ENCODE results near the gene UIMC1. TPM values are rescaled to one million over a fixed set of nuclear protein-coding genes. Genes with fewer than 3 reads are reported as not detected.
"Not testable (repeated sequence)": the region's sequence is repeated elsewhere in the genome, so short reads cannot be mapped to it uniquely, and the experiment has no call there.

UIMC1 gene
- total RNA-seq, 1 experiment from 2014 or later, result 53.0 TPM

- no peak for DNase-seq
- Histone ChIP-seq H3K79me2 (ENCODE audit: insufficient read depth, low read length) (peaks cover 27% of the 10 kb centered on the region; the same call in 1 of the 2 replicates), H4K91ac (ENCODE audit: insufficient read length, low read depth, low read length) (no peak overlapping the region), H2BK120ac (ENCODE audit: low read depth, low read length, poor library complexity, severe bottlenecking) (no peak overlapping the region), H4K5ac (ENCODE audit: insufficient read length, low read depth, low read length) (no peak overlapping the region), H3K4me1 (ENCODE audit: insufficient read depth, low read length) (no peaks in the 10 kb centered on the region), H3K14ac (ENCODE audit: insufficient read depth, low read length) (no peak overlapping the region), H3K56ac (ENCODE audit: insufficient read length, low read depth, low read length) (no peak overlapping the region), H2BK20ac (ENCODE audit: low read depth, low read length, poor library complexity, severe bottlenecking) (no peak overlapping the region), H3K4ac (ENCODE audit: low read depth, low read length) (no peak overlapping the region), H3K23me2 (ENCODE audit: insufficient read length, low read depth, low read length, poor library complexity, severe bottlenecking) (no peaks in the 10 kb centered on the region), H3T11ph (ENCODE audit: low read length) (no peak overlapping the region), H2AK5ac (ENCODE audit: insufficient read length, low read length) (no peak overlapping the region), H3K23ac (ENCODE audit: insufficient read length, low read depth, low read length) (no peak overlapping the region), H3K9ac (ENCODE audit: extremely low read depth, insufficient read length, low read length) (no peak overlapping the region), H2BK12ac (ENCODE audit: insufficient read length, low read depth, low read length) (no peak overlapping the region), H4K8ac (replicated peaks; ENCODE audit: insufficient read length, low read depth, low read length) (no peak overlapping the region), H3K27ac (ENCODE audit: insufficient read length, low read depth, low read length) (no peak overlapping the region), H3K4me2 (ENCODE audit: insufficient read depth, insufficient read length, low read length) (no peak overlapping the region), H3K27me3 (ENCODE audit: insufficient read depth, low read length) (no peaks in the 10 kb centered on the region), H2BK15ac (ENCODE audit: low read depth, low read length) (no peak overlapping the region), H4K20me1 (ENCODE audit: control insufficient read depth, insufficient read depth, insufficient read length) (no peaks in the 10 kb centered on the region), H2BK5ac (ENCODE audit: insufficient read length, low read length) (no peak overlapping the region), H3K79me1 (ENCODE audit: insufficient read depth, low read depth, low read length, poor library complexity, severe bottlenecking) (peaks cover 10% of the 10 kb centered on the region), H2AFZ (ENCODE audit: low read length) (no peak overlapping the region), H3K9me3 (ENCODE audit: control insufficient read depth, low read depth, low read length) (no peaks in the 10 kb centered on the region), H3K18ac (ENCODE audit: insufficient read length, low read depth, low read length) (no peak overlapping the region)
- Mint-ChIP-seq H3K27ac (peak overlapping the region in 1 of 3 experiments; percentile 27; a peak in 1 of 7 replicates), H3K4me1 (peaks cover 7 to 11% of the 10 kb centered on the region in 2 experiments; a peak in 2 of 4 replicates), H3K4me3 (no peak overlapping the region), H3K27me3 (ENCODE audit: low read depth) (no peaks in the 10 kb centered on the region), H3K36me3 (ENCODE audit: insufficient read depth in 1 of 3, low read depth in 3 of 3) (peaks cover 24 to 32% (median 28%) of the 10 kb centered on the region in 3 experiments), H3K9me3 (peaks cover 15 to 23% of the 10 kb centered on the region in 2 experiments)
- WGBS (ENCODE audit: extremely low coverage, insufficient read length, low lambda C conversion rate), result no CpG with 5 or more reads among the region's 7 CpGs
- no peak for TF ChIP-seq CTCF (conservative IDR thresholded peaks at IDR 0.05)
Measured at GRCh38 chr5:176994460-176995121, 12.0 kb downstream of the UIMC1 start.

- not testable (repeated sequence) for H3K27me3 ChIP-seq (ENCODE audit: insufficient read depth, low read length); H2BK120ac ChIP-seq (ENCODE audit: low read depth, low read length, poor library complexity, severe bottlenecking)
Measured at GRCh38 chr5:176993081-176993480, 13.5 kb downstream of the UIMC1 start.

More at GRCh38 chr5:176993081-176993480, 13.5 kb downstream of the UIMC1 start:
- not testable (repeated sequence) for H3K18ac ChIP-seq (ENCODE audit: insufficient read length, low read depth, low read length); H2BK20ac ChIP-seq (ENCODE audit: low read depth, low read length, poor library complexity, severe bottlenecking); H2BK5ac ChIP-seq (ENCODE audit: insufficient read length, low read length); H3K23me2 ChIP-seq (ENCODE audit: insufficient read length, low read depth, low read length, poor library complexity, severe bottlenecking); H4K91ac ChIP-seq (ENCODE audit: insufficient read length, low read depth, low read length); H3K4me1 ChIP-seq (ENCODE audit: insufficient read depth, low read length); H3K4me2 ChIP-seq (ENCODE audit: insufficient read depth, insufficient read length, low read length); H4K5ac ChIP-seq (ENCODE audit: insufficient read length, low read depth, low read length); H3K27ac ChIP-seq (ENCODE audit: insufficient read length, low read depth, low read length); H3K79me1 ChIP-seq (ENCODE audit: insufficient read depth, low read depth, low read length, poor library complexity, severe bottlenecking); H3T11ph ChIP-seq (ENCODE audit: low read length); H3K27ac Mint-ChIP-seq; H3K4ac ChIP-seq (ENCODE audit: low read depth, low read length); H4K8ac ChIP-seq (replicated peaks; ENCODE audit: insufficient read length, low read depth, low read length); H2AFZ ChIP-seq (ENCODE audit: low read length); H4K20me1 ChIP-seq (ENCODE audit: control insufficient read depth, insufficient read depth, insufficient read length); H3K27me3 Mint-ChIP-seq (ENCODE audit: low read depth); H2AK5ac ChIP-seq (ENCODE audit: insufficient read length, low read length); H3K9ac ChIP-seq (ENCODE audit: extremely low read depth, insufficient read length, low read length); H2BK12ac ChIP-seq (ENCODE audit: insufficient read length, low read depth, low read length); H2BK15ac ChIP-seq (ENCODE audit: low read depth, low read length); H3K4me3 Mint-ChIP-seq; H3K9me3 ChIP-seq (ENCODE audit: control insufficient read depth, low read depth, low read length); H3K56ac ChIP-seq (ENCODE audit: insufficient read length, low read depth, low read length); H3K14ac ChIP-seq (ENCODE audit: insufficient read depth, low read length); DNase-seq; H3K23ac ChIP-seq (ENCODE audit: insufficient read length, low read depth, low read length)
- Mint-ChIP-seq H3K4me1 (peaks cover 7 to 11% of the 10 kb centered on the region in 2 experiments; a peak in 2 of 4 replicates), H3K9me3 (peaks cover 15 to 23% of the 10 kb centered on the region in 2 experiments), H3K36me3 (ENCODE audit: insufficient read depth in 1 of 3, low read depth in 3 of 3) (peaks cover 19 to 33% (median 27%) of the 10 kb centered on the region in 3 experiments)
- no CpG with 5 or more reads among the region's 3 CpGs for WGBS (ENCODE audit: extremely low coverage, insufficient read length, low lambda C conversion rate)
- peaks cover 28% of the 10 kb centered on the region; the same call in 1 of the 2 replicates for H3K79me2 ChIP-seq (ENCODE audit: insufficient read depth, low read length)

Measured in H9 (cell line).